Stimulated activated CD8-positive, alpha-beta memory T cell treated with anti-CD3 and anti-CD28 coated beads, Interleukin-4, amount 100 ng/mL, for 4 hours (primary cell): Measurements from ENCODE around the gene RASSF7.
A peak's percentile ranks its signal among the peaks of the same experiment; 100 is the strongest.
"Not testable (repeated sequence)": the region's sequence is repeated elsewhere in the genome, so short reads cannot be mapped to it uniquely, and the experiment has no call there.

Experiments used
- DNase-seq, 2 donors: peaks; one replicate each; pipeline ENCODE4 v3.0.0-alpha.2; 2020; ENCODE audit warnings: low read depth in 2 of 2, low spot score in 1 of 2

RASSF7 gene

DNA sequence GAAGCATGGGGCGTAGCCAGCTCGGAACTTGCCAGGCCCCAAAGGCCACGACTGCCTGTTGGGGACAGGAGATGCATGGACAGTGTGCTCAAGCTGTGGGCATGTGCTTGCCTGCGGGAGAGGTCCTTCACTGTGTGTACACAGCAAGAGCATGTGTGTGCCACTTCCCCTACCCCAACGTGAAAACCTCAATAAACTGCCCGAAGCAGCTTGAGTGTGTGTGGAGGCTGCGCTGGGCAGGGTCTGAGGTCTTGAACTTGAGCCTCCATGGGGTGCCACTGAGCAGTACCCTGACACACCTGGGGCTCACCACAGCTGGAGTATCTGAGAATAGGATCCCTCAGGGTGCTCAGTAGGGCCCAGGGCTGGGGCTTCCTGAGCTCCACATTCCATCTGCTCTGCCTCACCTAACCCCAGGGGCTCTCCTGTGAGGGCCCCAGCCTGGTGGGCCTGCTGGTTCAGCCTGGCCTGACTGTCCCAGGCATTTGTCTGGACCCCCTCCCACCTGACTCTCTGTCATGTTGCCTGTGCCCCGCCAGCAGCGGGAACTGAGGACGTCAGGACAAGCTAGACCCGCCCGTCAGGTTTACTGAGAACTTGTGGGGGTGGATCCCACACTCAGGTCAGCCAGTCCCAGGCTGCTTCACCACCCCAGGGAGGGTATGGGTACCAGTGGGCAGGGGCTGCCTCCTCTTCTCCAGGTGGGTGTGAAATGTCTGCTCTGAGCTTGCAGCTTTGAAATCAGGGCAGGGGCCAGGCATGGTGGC is 3.2 kb downstream of the RASSF7 start:
- DNase-seq, result no peak

DNA sequence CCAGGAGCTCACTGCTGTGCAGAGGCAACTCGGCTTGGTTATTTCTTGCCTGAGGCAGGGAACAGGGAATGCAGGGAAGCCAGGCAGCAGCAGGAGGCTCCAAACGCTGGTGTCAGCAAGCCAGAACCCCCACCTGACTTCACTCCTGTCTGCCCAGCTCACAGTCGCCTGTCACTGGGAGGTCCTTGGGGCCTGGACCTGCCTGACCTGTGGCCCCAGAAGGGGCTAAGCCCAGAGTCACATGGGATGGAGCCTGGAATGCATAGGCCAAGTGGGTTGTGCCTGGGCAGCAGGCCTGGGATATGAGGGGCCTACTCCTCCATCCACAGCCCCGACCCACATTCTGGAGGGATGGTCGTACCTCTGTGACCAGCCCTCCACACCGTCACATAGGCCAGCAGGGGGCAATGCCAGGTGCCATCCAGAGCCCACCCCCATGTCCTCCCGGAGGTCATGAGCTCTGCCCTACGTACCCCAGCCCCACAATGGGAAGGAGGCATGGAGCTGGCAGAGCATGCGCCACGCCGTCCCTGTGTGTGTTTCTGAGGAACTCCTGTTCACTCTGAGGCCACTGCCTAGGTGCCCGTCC is 5.2 kb downstream of the RASSF7 start:
- DNase-seq, result no peak

DNA sequence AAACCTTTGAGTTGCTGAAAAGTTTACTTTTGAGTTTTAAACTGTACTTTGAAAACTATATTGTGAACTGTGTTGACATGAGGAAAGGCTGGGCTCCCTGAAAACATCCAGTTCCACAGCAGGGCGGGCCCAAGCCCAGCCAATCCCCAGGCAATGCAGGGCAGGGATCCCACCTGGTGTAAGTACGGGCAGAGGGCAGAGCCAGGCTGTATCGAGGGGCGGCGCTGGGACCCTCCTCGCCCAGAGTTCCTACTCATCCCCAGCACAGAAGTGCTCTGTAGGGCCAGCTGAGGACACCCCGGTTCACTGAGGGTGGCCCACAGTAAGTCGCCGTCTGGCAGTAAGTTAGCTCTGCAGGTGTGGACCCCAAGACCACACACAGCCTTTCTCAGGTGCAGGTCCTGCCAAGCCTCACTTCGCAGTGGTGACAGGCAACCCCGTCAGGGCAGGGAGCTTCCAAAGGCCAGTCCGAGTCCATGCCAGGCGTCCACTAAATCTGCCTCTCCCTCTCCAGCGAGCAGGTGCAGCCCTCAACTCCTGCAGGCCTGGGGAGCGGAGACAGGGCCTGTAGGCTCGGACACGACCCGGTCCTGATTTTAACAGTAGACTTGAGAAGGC is 6.3 kb downstream of the RASSF7 start:
- no peak for DNase-seq

DNA sequence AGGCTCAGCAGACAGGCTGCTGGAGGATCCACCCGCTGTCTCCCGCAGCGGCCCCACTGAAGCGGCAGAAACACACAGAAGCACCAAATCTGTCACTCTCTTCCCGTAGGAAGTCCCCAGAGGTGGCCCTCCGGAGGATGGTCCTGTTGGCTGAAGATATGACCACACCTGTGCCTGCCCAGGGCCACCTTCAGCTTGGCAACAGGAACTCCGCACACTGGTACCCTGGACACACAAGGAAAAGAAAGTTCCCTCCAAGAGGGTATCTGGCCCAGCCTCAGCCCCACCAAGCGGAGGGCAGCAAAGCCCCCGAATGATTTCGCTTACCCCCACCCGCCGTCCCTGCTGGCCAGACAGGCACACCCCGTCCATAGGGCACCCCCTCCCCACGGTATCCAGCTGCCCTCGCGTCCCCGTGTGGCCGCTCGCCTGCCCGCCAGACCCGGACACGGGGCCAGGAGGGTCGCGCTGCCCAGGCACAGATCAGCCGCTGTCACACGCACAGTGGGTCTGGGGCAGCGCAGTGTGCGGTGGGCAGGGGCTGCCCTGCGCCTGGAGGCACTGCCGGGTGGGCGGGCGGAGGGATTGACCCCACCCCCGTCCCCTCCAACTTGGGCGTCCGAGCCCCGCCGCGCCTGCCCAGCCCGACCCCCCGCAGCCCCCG is 7.0 kb downstream of the RASSF7 start:
- DNase-seq, result no peak

DNA sequence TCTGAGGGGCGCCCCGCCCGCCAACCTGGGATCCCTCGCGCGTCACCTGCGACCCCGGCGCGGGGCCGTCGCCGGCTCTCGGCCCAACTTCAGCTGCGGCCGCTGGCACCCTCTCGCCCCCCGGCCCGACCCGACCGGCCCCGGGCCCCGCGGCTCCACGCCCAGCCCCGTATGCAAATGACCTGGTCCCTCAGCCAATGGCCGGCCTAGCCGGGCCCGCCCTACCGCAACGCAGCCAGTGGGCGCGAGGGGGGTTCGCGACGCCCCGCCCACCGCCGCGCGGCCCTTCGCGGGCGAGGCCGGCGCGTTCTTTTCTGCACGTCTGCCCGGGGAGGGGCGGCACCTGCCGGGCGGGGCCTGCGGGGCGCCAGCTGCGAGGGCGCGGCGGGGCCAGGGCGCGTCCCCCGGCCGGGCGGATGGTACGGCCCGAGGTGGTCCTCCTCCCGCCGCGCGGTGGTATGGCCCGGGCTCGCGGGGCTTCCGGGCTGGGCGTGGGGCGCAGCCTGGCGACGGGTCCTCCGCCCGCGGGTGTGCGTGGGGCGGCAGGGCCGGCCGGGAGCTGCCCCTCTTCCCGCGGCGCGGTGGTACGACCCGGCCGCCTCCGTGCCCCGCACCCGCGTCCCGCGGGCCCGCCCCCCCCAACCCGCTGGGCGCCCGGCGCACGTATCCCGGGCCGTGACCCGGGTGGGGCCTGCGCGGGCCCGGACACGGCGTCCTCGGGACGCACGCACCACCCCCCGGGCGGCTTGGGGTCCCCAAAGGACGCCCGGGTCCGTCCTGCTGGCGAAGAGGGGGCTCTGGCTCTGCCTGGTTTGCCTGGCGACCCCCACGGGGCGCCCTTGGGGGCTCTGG is 7.8 kb downstream of the RASSF7 start:
- peak; percentile 63 to 76 for DNase-seq

DNA sequence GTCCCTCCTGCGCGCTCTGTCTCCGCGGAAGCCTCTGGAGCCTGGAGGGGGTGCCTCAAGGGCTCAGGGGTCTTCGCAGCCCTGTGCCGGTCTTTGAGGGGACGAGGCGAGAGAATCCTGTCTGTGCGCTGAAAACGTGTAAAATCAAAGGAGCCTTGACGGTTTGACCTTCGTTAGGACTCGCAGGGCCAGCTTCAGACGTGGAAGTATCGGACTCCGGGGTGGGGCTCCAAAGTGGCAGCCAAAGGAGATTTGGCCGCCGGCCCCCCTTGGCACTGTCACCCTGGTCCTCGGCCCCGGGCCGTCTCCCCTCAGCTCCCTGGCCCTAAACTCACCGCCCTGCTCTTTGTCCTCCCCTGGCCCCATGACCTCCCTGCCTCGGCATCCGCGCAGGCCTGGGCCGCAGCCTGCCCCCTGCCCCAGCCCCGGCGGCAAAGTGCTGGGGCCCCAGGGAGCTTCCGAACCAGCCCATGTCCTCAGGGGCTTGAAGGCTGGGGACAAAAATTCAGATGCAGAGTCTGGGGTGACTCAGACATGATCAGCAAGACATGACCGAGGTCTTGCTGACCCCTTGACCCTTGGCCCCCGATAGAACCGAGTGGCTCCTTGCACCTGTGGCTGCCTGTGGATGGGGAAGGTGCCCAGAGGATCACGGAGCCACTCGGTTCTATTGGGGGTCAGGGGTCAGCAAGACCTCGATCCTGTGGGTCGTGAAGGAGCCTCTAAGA is 8.6 kb downstream of the RASSF7 start:
- DNase-seq, result no peak

DNA sequence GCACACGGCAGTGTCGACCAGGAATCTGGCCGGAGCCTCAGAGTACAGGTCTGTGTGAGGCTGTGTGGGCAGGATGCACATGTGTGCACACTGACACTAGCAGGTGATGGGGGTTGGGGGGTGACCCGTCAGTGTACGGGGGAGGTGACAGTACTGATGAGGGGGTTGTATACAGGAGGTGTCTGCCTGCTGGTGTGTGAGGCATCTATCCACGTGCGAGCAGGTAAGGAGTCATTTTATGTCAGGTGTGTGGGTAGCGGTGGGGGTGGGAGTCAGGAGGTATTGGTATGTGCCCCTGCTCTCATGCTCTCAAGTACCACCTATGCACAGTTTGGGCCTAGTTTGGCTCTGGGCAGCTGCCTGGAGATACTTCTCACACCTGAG is 11.0 kb downstream of the RASSF7 start:
- DNase-seq, result no peak

DNA sequence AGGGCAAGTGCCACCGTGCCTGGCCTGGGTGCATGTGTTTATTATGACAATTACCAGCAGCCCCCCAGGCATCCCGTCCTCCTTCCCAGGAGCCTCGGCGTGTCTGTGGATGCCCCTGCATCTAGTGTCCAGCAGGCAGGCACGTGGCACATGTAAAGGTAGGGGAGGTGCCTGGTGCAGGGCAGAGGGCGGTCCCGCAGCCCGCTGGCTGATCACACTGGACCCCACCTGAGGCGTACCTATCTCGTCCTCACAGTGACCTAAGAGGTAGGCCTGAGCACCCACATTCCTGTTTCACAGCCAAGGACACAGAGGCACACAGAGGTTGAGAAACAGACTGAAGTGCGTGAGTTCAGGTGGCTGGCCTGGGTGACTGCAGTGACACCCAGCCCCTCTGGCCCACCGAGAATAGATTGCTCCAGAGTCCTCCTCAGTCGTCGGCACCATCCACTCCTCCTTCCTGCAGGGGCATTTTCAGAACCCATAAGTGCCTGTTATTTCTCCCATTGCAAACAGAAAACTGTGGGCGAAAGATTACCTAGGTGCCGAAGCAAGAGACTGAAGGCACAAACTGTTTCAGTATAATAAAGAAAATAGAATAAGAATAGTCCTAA is 12.5 kb downstream of the RASSF7 start:
- DNase-seq, result no peak

DNA sequence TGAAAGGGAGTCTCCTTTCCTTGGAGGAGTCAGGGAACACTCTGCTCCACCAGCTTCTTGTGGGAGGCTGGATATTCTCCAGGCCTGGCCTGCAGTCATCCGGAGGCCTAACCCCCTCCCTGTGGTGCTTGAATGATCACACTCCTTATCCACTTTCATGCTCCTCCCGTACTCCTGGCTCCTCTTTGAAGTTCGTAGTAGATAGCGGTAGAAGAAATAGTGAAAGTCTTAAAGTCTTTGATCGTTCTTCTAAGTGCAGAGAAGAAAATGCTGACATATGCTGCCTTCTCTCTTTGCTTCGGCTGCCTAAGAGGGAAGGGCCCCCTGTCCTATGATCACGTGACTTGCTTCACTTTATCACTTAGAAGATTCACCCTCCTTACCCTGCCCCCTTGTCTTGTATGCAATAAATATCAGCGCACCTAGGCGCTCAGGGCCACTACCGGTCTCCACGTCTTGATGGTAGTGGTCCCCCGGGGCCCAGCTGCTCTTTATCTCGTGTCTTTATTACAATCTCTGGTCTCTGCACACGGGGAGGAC is 13.3 kb downstream of the RASSF7 start:
- DNase-seq, result not testable (repeated sequence)

DNA sequence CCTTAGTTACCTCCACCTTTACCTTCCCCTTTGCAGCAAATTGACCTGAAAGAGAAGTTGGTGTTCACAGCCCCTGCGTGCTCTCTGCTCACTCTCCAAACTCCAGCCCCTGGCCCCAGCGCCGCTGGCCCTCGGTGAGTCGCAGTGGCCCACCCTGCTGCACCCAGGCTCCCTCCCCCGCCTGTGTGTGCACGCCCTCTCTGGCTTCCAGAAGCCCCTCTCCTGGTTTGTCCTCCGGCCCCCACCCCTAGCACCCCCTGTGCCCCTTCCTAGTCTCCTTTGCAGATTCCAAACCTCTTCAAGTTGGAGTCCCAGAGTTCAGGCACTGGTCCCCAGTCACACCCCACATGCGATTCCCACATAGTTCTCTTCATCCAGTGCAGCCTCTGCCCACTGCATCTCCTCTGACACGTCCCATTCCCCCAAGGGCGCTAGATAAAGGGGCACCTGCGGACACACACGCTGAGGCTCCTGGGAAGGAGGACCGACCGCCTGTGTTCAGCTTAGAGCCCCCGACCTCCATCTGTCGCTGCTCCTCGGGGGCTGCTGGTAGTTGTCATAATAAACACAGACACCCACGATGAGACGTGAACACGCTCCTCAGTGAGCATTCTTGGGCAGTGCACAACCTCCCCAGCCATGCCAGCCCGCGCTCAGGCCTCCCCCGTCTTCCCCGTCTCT is 14.0 kb downstream of the RASSF7 start:
- DNase-seq, result no peak

DNA sequence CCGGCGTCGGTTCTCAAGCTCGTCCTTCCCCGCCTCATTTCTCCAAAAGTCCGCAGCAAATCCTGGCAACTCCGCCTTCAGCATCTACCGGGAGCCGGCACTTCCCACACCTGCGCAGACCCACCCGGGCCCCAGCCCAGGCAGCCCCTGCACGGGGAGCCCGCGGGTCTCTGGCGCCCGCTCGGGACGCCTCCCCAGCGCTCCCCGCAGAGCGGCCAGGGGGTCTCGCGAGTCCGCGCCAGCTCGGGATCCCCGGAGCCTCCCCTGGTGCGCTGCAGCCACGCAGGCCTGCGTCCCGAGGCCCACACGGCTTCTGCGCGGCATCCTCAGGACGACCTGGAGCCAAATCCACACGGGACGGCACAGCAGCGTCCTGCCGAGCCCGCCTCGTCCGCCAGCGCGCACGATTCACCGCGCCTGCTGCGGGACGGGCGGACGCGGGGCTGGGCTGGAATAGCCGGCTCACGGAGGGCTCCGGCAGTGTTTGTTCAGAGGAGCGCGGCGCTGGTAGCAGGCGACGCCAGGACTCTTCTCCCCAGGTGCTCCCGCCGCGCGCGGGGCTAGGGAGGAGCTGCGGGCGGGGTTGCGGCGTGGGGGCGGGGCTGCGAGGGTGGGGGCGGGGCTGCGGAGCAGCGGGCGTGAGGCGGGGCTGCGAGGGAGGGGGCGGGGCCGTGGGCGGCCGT is 14.7 kb downstream of the RASSF7 start:
- no peak for DNase-seq

DNA sequence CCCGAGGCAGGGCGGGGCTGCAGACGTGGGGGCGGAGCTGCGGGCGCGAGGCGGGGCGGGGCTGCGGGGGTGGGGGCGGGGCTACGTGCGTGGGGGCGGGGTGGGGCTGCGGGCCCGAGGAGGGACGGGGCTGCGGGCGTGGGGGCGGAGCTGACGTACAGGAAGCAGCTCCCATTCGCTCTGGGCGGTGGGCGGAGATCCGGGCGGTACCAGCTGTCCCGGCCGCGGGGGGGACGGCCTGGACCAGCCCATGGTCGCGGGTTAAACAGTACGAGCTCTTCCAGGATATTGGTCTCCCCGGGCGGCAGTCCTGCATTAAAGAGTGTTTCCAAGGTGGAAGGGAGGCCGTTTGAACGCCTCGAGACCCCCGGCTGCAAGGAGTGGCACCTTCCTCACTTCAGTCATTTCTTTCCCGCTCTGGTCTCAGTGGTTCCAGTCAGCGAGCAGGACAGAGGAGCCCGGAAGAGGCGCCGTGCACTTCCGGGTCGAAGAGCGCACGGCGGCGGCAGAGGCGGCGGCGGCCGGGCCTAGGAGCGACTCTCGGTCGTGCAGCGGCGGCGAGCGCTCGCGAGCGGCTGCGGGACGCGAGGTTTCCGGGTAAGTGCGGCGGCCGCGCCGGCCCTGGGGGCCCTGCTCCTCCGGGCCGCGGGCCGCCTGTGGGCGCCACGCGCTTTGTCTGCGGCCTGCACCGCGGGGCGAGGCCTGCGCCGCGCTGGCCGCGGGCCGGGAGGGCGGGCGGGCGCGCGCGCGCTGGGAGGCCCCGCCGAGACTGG is 15.4 kb downstream of the RASSF7 start, which contains the start of gene PHRF1:
Gene PHRF1 (plus strand): TSS at position 475 of the 773 bp plus-strand sequence. CDS start 5,043 bp downstream, outside the sequence.
- DNase-seq, result peak; percentile 91 to 96

DNA sequence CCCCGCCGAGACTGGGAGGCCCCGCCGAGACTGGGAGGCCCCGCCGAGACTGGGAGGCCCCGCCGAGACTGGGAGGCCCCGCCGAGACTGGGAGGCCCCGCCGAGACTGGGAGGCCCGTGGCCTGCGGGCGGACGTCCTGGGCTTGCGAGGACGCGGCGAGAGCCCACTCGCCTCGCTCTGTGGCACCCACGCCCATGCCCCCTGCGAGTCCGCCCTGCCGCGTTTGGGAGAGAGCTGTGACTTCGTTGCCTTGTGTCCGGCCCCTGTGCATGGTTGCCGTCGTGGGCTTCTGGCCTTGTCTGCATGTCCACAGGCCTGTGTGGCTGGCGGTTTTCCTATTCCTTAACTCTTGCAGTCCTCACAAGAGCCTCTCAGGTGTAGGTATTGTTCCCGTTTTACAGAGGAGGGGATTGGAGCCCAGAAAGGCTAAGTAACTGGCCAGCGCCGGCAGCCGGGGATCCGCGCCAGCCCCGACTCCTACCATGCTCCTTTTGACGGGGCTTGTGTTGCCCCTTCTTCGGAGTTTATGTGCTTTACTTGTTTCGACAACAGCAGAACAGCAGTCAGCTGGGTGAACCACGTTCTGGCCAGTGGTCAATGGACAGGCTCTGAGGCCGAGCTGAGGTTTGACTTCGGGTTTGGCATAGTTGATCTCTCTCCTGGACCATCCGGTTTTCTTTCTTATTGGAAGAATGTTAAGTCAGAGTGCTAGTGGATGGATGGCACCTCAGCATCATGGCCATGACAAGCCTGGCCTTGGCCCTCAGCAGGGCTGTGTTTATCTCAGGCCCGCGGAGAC is 16.2 kb downstream of the RASSF7 start:
- DNase-seq, result no peak

DNA sequence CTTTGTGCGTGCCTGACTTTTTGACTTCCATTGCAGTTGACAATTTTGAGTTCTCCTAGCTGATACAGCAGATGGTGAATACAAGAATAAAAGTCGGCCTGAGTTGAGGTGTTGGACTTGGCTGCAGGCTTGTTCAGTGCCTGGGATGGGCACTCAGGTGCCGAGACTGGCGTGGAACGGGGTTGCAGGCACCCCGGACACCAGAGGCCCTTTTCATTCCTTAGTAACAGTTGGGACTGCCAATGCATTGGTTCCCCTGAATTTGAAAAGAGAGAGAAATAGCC is 16.8 kb downstream of the RASSF7 start:
- no peak for DNase-seq

DNA sequence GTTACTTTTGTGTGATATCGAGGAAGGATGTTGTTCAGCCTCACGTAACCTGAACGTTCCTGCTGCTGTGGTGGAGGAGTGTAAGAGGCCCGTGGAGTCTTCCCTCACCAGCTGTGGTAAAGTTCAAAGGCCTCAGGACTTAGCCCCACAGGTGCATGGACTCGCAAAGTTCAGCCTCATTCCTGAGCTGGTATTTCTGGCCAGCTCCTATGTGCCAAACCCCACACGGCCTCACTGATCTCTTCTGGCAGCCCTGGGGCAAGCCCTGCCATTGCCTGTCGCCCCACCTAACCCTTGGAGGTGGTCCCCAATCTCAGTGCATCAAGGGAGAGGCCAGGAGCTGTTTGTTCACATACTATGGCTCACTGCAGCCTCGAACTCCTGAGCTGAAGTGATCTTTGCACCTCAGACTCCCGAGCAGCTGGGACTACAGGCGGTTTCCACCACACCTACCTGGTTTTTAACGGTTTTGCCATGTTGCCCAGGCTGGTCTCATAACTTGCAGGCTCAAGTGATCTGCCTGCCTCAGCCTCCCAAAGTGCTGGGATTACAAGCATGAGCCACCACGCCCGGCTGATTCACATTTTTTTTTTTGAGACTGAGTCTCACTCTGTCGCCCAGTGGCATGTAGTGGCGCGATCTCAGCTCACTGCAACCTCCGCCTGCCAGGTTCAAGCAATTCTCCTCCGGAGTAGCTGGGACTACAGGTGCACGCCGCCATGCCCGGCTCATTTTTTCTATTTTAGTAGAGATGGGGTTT is 17.7 kb downstream of the RASSF7 start:
- no peak for DNase-seq

DNA sequence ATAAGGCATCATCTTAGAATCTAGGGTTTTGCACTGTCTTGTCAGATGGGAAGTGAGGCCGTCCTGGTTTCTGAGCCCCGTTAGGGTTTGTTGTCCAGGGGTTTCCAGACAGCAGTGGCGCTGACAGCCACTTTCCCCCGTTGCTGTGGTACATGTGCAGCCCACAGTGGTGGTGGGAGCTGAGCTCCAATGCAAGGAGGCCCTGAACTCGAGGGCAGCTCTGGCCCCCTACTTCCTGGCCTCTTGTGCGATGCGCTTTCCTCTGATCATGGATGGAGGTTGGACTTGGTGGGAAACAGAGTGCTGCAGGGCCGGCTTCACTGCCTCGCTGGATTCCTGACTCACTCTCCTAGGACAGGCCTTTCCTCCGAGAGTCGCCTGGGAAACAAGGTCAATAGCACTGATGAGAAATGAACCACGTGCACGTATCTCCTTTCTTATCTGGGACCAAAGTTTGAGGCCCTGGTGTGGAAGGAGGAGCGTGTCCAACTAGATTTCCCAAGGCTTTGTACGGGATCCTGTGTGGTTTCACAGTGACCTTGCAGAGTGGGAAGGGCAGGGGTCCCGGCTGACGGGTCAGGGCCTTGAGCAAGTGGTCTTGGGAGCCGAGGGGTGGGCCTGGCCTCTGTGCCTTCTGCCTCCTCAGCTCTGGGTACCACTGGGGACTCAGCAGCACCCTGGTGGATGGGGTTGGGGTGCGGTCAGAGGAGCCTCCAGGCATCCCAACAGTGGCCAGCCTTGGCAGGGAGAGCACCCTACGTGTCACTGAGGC is 19.2 kb downstream of the RASSF7 start:
- no peak for DNase-seq
